PC-3 (cell line): ENCODE measurements around the gene CD80.

Experiments used
- EZH2 ChIP-seq: fragments of 300-600 bp; sonication (generic); IDR thresholded peaks from one replicate; pipeline ENCODE4 v1.6.1; 2017; ENCODE audit warnings: antibody characterized with exemption, mild to moderate bottlenecking, low read length; ENCODE audit not compliant: unreplicated experiment
- EZH2phosphoT487 ChIP-seq: fragments of 300-600 bp; sonication (generic); IDR thresholded peaks from 2 replicates; pipeline ENCODE4 v1.6.1; 2018; ENCODE audit warnings: mild to moderate bottlenecking, antibody characterized with exemption, low read length, borderline replicate concordance
- TF ChIP-seq, protein P1 (sequence below): fragments of 300-600 bp; sonication (generic); conservative IDR thresholded peaks from 2 replicates; pipeline ENCODE4 v1.5.1; 2017; ENCODE audit warnings: antibody characterized with exemption, low read depth, mild to moderate bottlenecking, low read length

DNA sequence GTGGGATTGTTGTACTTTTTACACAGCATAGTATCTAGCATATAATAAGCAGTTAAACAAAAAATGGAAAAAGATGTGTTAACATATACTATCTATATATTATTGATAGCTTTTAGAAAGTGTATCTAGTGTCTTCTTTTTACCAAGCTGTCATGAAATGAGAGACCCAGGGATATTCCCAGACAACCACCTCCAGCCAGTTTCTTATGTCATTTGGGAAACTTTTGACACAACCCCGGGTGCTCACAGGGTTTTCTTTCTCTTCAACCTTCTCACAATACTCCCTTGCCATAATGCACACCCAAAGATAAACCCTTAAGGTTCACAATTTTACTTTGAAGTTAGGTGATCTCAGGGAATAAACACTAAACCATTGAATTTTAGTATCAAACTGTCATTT is 33.4 kb upstream of the CD80 start:
- TF ChIP-seq EZH2 (no peak), EZH2phosphoT487 (no peak)
- TF ChIP-seq, protein P1, sequence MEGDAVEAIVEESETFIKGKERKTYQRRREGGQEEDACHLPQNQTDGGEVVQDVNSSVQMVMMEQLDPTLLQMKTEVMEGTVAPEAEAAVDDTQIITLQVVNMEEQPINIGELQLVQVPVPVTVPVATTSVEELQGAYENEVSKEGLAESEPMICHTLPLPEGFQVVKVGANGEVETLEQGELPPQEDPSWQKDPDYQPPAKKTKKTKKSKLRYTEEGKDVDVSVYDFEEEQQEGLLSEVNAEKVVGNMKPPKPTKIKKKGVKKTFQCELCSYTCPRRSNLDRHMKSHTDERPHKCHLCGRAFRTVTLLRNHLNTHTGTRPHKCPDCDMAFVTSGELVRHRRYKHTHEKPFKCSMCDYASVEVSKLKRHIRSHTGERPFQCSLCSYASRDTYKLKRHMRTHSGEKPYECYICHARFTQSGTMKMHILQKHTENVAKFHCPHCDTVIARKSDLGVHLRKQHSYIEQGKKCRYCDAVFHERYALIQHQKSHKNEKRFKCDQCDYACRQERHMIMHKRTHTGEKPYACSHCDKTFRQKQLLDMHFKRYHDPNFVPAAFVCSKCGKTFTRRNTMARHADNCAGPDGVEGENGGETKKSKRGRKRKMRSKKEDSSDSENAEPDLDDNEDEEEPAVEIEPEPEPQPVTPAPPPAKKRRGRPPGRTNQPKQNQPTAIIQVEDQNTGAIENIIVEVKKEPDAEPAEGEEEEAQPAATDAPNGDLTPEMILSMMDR: no peak
